ENCODE data around the gene TRDN. TPM values are rescaled to one million over a fixed set of nuclear protein-coding genes. Genes with fewer than 3 reads are reported as not detected.

TRDN gene
- total RNA-seq, 1 donor from 2014 or later: not detected

- intact Hi-C loops (cut with micrococcal nuclease): no loop called here
Measured at GRCh38 chr6:123182998-123183397, 453.8 kb downstream of the TRDN start.

GRCh38 chr6:123176706-123177105 lies 460.0 kb downstream of the TRDN start:
- intact Hi-C loops (cut with micrococcal nuclease): no loop called here

- intact Hi-C loops (cut with micrococcal nuclease): no loop called here
Measured at GRCh38 chr6:123171341-123172115, 465.2 kb downstream of the TRDN start.

- intact Hi-C loops (cut with micrococcal nuclease): no loop called here
Measured at GRCh38 chr6:123169774-123170095, 467.0 kb downstream of the TRDN start.

GRCh38 chr6:123168892-123169773 lies 467.6 kb downstream of the TRDN start:
- intact Hi-C loops (cut with micrococcal nuclease): no loop called here

GRCh38 chr6:123168466-123168865 lies 468.3 kb downstream of the TRDN start:
- intact Hi-C loops (cut with micrococcal nuclease): no loop called here

Other genes starting within 250 kb of the TRDN start
- gene NKAIN2, start 166.9 kb upstream of the TRDN start, total RNA-seq: not detected in 2 replicates

All from T-helper 2 cell treated with Interferon-gamma antibody and Interleukin-4, amounts not matched to agents 100 ng/mL and 5 ng/mL, for 36 hours (primary cell).